ENCODE measurements around the gene LY6G5C. TPM values are rescaled to one million over a fixed set of nuclear protein-coding genes. Genes with fewer than 3 reads are reported as not detected.

LY6G5C gene
- total and polyA plus RNA-seq, 9 of the 15 experiments (the other 6 are each of a cell fraction or from before 2014, with no cell fraction given), result 0.10 to 0.67 (median 0.46) TPM; not detected in 4

DNA sequence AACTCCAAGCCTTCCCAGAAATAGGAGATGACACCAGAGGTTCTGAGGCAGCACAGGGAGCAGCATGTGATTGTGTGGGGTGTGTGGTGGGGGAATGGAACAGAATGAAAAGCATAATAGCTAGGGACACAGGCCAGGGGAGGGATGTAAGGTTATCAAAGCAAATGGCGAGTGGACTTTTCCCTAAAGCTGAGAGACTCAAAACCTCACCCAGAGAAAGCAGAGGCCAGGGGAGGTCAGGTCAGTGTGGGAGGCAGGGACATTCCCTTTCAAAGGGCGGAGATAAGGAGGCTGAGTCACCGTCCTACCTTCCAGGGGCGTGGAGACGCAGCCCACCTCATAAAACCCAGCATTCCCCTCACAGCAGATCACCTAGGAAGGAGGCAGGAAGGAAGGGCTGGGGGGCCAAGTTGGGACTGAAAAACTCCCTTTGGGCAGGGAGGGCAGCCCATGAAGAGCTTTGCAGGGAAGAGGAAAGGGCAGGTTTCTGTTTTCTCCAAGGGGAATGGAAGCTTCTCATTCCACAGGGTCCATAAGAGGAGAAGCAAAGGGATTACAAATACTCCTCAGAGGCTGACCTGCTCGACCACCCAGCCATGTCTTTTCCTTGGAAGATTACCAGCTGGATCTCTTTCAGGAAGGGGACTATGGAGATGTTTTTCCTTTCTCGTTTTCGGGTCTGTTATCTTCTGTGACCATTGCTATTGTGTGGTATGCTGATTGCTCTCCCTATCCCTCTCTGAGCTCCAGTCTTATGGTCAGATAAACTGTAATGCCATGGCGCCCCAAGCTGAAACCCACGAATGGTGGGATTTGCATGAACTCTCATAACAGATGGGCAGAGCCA lies 9.6 kb upstream of the LY6G5C start (continued):
- peak; percentile 55; the same call in 1 of the 2 replicates for TF ChIP-seq HMBOX1 (IDR thresholded peaks at IDR 0.05)
- TF ChIP-seq GABPA (tag; conservative IDR thresholded peaks at IDR 0.05; ENCODE audit: low read depth), result 0 out of 2 replicates have a peak, but pooled peaks have one; percentile 25
- TF ChIP-seq NBN (IDR thresholded peaks at IDR 0.05; ENCODE audit: low read depth), result peak; percentile 73
- no peak for TF ChIP-seq CREB5 (CRISPR knock-in tag; IDR thresholded peaks at IDR 0.05)
- no peak for TF ChIP-seq YBX1 (IDR thresholded peaks at IDR 0.05)
- TF ChIP-seq SUPT5H (IDR thresholded peaks at IDR 0.05), result peak; percentile 81
- TF ChIP-seq IRF2 (CRISPR knock-in tag; IDR thresholded peaks at IDR 0.05), result no peak
- TF ChIP-seq, protein P1, sequence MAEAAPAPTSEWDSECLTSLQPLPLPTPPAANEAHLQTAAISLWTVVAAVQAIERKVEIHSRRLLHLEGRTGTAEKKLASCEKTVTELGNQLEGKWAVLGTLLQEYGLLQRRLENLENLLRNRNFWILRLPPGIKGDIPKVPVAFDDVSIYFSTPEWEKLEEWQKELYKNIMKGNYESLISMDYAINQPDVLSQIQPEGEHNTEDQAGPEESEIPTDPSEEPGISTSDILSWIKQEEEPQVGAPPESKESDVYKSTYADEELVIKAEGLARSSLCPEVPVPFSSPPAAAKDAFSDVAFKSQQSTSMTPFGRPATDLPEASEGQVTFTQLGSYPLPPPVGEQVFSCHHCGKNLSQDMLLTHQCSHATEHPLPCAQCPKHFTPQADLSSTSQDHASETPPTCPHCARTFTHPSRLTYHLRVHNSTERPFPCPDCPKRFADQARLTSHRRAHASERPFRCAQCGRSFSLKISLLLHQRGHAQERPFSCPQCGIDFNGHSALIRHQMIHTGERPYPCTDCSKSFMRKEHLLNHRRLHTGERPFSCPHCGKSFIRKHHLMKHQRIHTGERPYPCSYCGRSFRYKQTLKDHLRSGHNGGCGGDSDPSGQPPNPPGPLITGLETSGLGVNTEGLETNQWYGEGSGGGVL (CRISPR knock-in tag; IDR thresholded peaks at IDR 0.05), result no peak
- TF ChIP-seq RBM22 (IDR thresholded peaks at IDR 0.05; ENCODE audit: low read depth, low read length, poor library complexity, severe bottlenecking), result no peak
- TF ChIP-seq VEZF1 (CRISPR knock-in tag; IDR thresholded peaks at IDR 0.05), result peak; percentile 70
- no peak for TF ChIP-seq HDAC3 (IDR thresholded peaks at IDR 0.05; ENCODE audit: borderline replicate concordance, partially characterized antibody)
- peak; percentile 64 for TF ChIP-seq KLF13 (tag; IDR thresholded peaks at IDR 0.05; ENCODE audit: borderline replicate concordance, low read depth)
- TF ChIP-seq ZC3H4 (CRISPR knock-in tag; IDR thresholded peaks at IDR 0.05; ENCODE audit: borderline replicate concordance), result peak; percentile 33; the same call in 1 of the 2 replicates
- peak in 1 of 2 experiments; percentile 84; a peak in 1 of 4 replicates for TF ChIP-seq ZNF639 (CRISPR knock-in tag; conservative IDR thresholded peaks at IDR 0.05 in 1 of 2, IDR thresholded peaks at IDR 0.05 in 1 of 2)
- peak; percentile 87 for TF ChIP-seq C11orf30 (IDR thresholded peaks at IDR 0.05; ENCODE audit: low read depth)
- TF ChIP-seq CAMTA2 (CRISPR knock-in tag; conservative IDR thresholded peaks at IDR 0.05), result no peak
- TF ChIP-seq GATAD2A (IDR thresholded peaks at IDR 0.05), result peak; percentile 99
- no peak for TF ChIP-seq ZNF347 (CRISPR knock-in tag; IDR thresholded peaks at IDR 0.05; ENCODE audit: low read depth)
